Muscle of arm (tissue), 12 donors: ENCODE results near the gene ZNF460. TPM values are rescaled to one million over a fixed set of nuclear protein-coding genes. Genes with fewer than 3 reads are reported as not detected.

ENCODE experiments used
- DNase-seq: peaks from one replicate; pipeline ENCODE4 v3.0.0-alpha.2; 2013
- polyA plus RNA-seq, 12 donors: library from polyadenylated mRNA; unstranded; fragments of 120-200 nt; gene quantifications; one replicate each; pipeline ENCODE4 v1.2.1, GENCODE V29; 2013; ENCODE audit not compliant: insufficient read length in 12 of 12

ZNF460 gene
- polyA plus RNA-seq, 12 donors: 2.3 to 5.7 (median 3.7) TPM; not detected in 2

GRCh38 chr19:57279418-57280164, 694 bp upstream of the ZNF460 start:
- DNase-seq: peak; percentile 97

GRCh38 chr19:57280962-57281400, 696 bp downstream of the ZNF460 start:
- peak; percentile 32 for DNase-seq

- no peak for DNase-seq
Observed at GRCh38 chr19:57282011-57282643, 1.8 kb downstream of the ZNF460 start.

- no peak for DNase-seq
Observed at GRCh38 chr19:57288373-57288772, 8.1 kb downstream of the ZNF460 start.

GRCh38 chr19:57290970-57291369, 10.7 kb downstream of the ZNF460 start:
- DNase-seq: no peak

GRCh38 chr19:57292547-57292946, 12.3 kb downstream of the ZNF460 start:
- DNase-seq: no peak

- DNase-seq: no peak
Observed at GRCh38 chr19:57293719-57294118, 13.4 kb downstream of the ZNF460 start.

GRCh38 chr19:57302020-57302465, 21.8 kb downstream of the ZNF460 start:
- DNase-seq: no peak

GRCh38 chr19:57302727-57303401, 22.6 kb downstream of the ZNF460 start:
- DNase-seq: no peak

- DNase-seq: no peak
Observed at GRCh38 chr19:57305056-57305455, 24.8 kb downstream of the ZNF460 start.

- no peak for DNase-seq
Observed at GRCh38 chr19:57308514-57308913, 28.2 kb downstream of the ZNF460 start.

- no peak for DNase-seq
Observed at GRCh38 chr19:57310792-57311191, 30.5 kb downstream of the ZNF460 start.

- DNase-seq: no peak
Observed at GRCh38 chr19:57314146-57314545, 33.9 kb downstream of the ZNF460 start.

- DNase-seq: no peak
Observed at GRCh38 chr19:57317503-57317902, 37.2 kb downstream of the ZNF460 start.

- DNase-seq: no peak
Observed at GRCh38 chr19:57319869-57320179, 39.5 kb downstream of the ZNF460 start.

GRCh38 chr19:57320180-57321084, 40.1 kb downstream of the ZNF460 start, which contains the start of gene ZNF543:
Gene ZNF543 (plus strand): TSS chr19:57320472. CDS start chr19:57320854, 382 bp downstream.
- DNase-seq: peak; percentile 98

GRCh38 chr19:57321116-57321515, 40.8 kb downstream of the ZNF460 start:
- no peak for DNase-seq

- no peak for DNase-seq
Observed at GRCh38 chr19:57321751-57322150, 41.5 kb downstream of the ZNF460 start.

GRCh38 chr19:57324992-57325391, 44.7 kb downstream of the ZNF460 start:
- DNase-seq: no peak

- DNase-seq: no peak
Observed at GRCh38 chr19:57327993-57328392, 47.7 kb downstream of the ZNF460 start.

GRCh38 chr19:57334191-57334590, 53.9 kb downstream of the ZNF460 start:
- DNase-seq: no peak

GRCh38 chr19:57338877-57339276, 58.6 kb downstream of the ZNF460 start:
- DNase-seq: no peak
